ENCODE measurements around the gene FAM83E. TPM values are rescaled to one million over a fixed set of nuclear protein-coding genes. Genes with fewer than 3 reads are reported as not detected.
A peak's percentile ranks its signal among the peaks of the same experiment; 100 is the strongest.
"Not testable (repeated sequence)": the region's sequence is repeated elsewhere in the genome, so short reads cannot be mapped to it uniquely, and the experiment has no call there.

FAM83E gene
- total RNA-seq, 1 donor from 2014 or later, result 0.41 TPM

DNA sequence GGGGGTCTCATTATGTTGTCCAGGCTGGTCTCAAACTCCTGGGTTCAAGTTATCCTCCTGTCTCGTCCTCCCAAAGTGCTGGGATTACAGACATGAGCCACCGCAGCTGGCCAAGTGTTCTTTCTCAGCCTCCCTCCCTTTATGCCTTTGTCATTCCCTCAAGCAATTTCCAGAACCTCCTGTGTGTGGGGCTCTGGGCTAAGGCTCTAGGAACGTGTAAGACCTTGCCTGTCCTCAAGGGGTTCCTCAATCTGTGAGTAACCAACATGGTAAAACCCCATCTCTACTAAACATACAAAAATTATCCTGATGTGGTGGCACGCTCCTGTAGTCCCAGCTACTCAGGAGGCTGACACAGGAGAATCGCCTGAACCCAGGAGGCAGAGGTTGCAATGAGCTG lies 23.9 kb downstream of the FAM83E start:
- no peak for FAIRE-seq
- no peak for DNase-seq (ENCODE audit: low spot score in 2 of 2)

DNA sequence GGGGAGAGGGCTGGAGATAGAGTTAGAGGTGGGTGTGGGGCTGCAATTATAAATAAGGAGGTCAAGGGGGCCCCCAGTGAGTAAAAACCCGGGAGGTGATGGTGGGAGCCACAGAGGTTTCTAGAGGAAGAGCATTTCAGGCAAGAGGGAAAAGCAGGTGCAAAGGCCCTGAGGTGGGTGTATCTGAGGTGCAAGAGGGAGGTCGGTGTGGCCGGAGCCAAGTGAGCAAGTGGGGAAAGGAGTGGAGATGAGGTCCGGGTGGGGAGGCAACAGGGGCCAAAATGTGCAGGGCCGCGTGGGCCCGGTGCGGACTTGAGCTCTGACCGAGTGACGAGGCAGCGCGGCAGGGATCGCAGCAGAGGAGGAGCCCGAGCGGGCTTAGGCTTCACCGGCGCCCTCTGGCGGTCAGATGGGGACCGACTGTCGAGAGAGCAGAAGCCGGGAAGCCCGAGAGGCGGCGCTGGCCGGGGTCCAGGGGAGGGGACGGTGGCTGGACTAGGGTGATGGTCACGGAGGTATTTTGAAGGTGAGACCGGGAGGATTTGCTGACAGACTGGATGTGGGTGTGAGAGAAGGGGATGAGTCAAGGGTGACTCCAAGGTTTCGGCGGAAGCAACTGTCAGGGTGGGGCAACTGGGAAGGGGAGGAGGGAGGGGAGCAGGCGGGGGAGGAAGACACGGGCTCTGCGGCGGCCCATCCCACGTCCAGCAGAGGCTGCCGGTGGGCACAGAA lies 26.0 kb downstream of the FAM83E start:
- peak in 1 of 2 donors; percentile 85 for DNase-seq (ENCODE audit: low spot score in 2 of 2)
- FAIRE-seq, result no peak

DNA sequence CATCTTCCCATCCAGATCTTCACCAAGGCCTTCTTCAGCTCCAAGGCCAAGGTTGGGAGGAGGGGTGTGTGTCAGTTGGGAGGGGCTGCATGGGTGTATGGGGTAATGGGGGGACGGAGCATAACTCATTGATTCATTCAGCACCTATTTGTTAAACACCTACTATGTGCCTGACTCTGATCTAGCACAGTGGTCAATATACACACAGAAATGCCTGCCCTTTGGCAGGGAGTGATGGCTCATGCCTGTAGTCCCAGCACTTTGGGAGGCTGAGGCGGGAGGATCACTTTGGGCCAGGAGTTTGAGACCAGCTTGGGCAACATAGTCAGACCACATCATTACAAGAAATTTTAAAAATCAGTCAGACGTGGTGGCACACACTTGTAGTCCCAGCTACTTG lies 27.5 kb downstream of the FAM83E start:
- no peak for FAIRE-seq

DNA sequence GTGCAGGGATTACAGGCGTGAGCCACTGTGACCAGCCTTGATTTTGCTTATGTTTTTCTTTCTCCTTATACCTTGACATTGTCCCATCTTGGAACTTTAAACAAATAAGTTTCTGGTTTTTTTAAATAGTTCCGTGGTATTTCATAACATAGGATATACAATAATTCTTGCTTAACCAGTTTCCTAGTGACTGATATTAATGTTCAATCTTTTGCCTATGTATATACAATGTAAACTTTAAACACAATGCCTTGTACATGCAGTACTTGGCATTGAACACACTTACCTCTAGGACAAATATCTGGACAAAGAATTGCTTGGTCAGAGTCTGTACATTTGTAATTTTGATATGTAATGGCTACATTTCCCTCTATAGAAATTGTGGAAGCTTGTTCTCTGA lies 32.7 kb downstream of the FAM83E start:
- DNase-seq (ENCODE audit: low spot score in 2 of 2) (no peak), FAIRE-seq (no peak)

More for the DNA sequence above, 27.5 kb downstream of the FAM83E start:
- DNase-seq (ENCODE audit: low spot score in 2 of 2), result no peak

DNA sequence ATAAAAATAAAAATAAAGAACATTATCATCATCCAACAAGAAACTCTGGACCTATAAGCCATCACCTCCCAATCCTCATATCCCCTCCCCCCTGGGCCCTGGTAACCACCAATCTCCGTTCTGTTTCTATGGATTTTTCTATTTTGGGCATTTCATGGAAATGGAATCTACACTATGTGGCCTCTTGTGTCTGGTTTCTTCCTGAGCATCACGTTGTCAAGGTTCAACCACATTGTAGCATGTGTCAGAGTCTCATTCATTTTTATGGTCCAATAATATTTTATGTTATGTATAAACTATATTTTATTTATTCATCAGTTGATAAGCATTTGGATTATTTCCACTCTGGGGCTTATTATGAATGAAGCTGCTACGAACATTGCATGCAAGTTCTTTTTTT lies 36.0 kb downstream of the FAM83E start:
- FAIRE-seq, result no peak
- no peak for DNase-seq (ENCODE audit: low spot score in 2 of 2)

- not testable (repeated sequence) for DNase-seq (ENCODE audit: low spot score in 2 of 2); FAIRE-seq
These were observed 37.0 kb downstream of the FAM83E start for GRCh38 chr19:48577908-48578307.

GRCh38 chr19:48575931-48576622 lies 38.8 kb downstream of the FAM83E start:
- DNase-seq (ENCODE audit: low spot score in 2 of 2) (no peak), FAIRE-seq (no peak)

DNA sequence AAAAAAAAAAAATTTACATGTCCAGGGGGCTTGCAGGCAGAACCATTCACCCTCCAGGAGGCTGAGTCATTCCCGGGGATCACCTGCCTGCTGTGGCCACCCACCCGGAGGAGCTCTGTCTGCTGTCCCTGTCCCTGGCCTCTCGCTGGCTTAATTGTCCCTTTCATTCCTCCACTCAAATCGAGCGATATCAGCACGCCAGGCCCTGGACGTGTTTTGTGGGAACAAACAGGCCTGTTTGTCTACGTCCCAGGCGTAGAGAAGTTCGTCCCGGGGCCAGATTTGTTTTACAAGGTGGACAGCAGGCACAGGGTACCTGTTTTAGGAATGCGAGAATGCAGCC lies 41.7 kb downstream of the FAM83E start:
- DNase-seq (ENCODE audit: low spot score in 2 of 2) (no peak), FAIRE-seq (no peak)

GRCh38 chr19:48571378-48572162 lies 43.3 kb downstream of the FAM83E start:
- FAIRE-seq (no peak), DNase-seq (ENCODE audit: low spot score in 2 of 2) (no peak)

DNA sequence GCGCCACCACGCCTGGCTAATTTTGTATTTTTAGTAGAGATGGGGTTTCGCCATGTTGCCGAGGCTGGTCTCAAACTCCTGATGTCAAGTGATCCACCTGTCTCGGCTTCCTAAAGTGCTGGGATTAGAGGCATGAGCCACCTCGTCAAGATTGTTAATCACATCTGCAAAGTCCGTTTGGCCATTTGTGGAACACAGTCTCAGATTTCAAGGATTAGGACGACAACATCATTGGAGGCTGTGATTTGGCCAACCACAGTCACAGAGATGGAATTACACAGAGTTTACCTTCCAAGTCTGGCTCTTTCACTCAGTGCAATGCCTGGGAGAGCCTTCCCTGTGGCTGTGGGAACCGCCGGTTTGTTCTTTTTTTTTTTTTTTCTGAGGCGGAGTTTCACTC lies 45.1 kb downstream of the FAM83E start:
- FAIRE-seq, result no peak
- DNase-seq (ENCODE audit: low spot score in 2 of 2), result no peak

DNA sequence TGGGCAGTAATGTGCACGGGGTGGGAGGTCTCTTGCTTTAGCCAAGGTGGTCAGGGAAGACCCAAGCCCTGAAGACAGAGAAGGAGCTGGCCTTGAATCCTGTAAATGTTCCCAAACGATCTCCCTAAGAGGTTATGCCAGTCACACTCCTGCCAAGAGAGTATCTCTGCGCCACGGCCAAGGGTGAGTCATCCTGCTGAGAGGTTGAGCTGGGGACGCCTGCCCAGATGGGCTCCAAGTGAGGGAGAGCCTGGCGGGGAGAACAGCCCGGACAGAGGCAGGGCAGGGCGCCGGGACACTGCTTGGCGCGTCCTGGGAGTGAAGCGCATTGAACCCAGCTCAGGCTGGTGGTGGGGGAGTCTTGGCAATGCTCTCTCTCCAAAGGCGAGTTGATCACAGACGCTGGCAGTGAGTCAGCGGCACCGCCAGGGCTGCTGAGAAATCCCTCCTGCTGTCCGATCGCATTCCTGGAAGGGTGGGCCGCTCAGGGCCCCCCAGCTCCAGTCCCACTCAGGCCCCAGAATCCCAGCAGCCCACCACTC lies 46.5 kb downstream of the FAM83E start:
- DNase-seq (ENCODE audit: low spot score in 2 of 2), result peak in 1 of 2 donors; percentile 73
- FAIRE-seq, result no peak

- DNase-seq (ENCODE audit: low spot score in 2 of 2) (no peak), FAIRE-seq (no peak)
These were observed 49.8 kb downstream of the FAM83E start for GRCh38 chr19:48565090-48565489.

Other genes with a start within 250 kb of the FAM83E start
- 21.6 TPM for gene KDELR1, start 223.5 kb downstream of the FAM83E start, total RNA-seq
- 2.9 TPM for gene GRIN2D, start 221.4 kb downstream of the FAM83E start, total RNA-seq
- 6.9 TPM for gene GRWD1, start 169.1 kb downstream of the FAM83E start, total RNA-seq
- gene KCNJ14, start 159.5 kb downstream of the FAM83E start, total RNA-seq, result 0.82 TPM
- gene CYTH2, start 145.7 kb downstream of the FAM83E start, total RNA-seq, result 78.3 TPM
- gene LMTK3, start 103.2 kb downstream of the FAM83E start, total RNA-seq, result 10.6 TPM
- 0.82 TPM for gene SULT2B1, start 62.9 kb downstream of the FAM83E start, total RNA-seq
- not detected for gene SPACA4, start 8.3 kb downstream of the FAM83E start, total RNA-seq
- 1,742 TPM for gene RPL18, start 4.1 kb upstream of the FAM83E start, total RNA-seq
- 6.9 TPM for gene SPHK2, start 4.4 kb upstream of the FAM83E start, total RNA-seq
- 4.9 TPM for gene DBP, start 22.3 kb upstream of the FAM83E start, total RNA-seq
- gene CA11, start 31.1 kb upstream of the FAM83E start, total RNA-seq, result 12.6 TPM
- not detected for gene NTN5, start 57.9 kb upstream of the FAM83E start, total RNA-seq
- gene FUT2, start 80.9 kb upstream of the FAM83E start, total RNA-seq, result under 0.01 TPM
- gene MAMSTR, start 104.6 kb upstream of the FAM83E start, total RNA-seq, result 0.41 TPM
- 2.9 TPM for gene RASIP1, start 125.5 kb upstream of the FAM83E start, total RNA-seq
- not detected for gene IZUMO1, start 131.8 kb upstream of the FAM83E start, total RNA-seq
- gene FUT1, start 137.6 kb upstream of the FAM83E start, total RNA-seq, result 0.82 TPM
- not detected for gene FGF21, start 140.4 kb upstream of the FAM83E start, total RNA-seq
- gene BCAT2, start 196.0 kb upstream of the FAM83E start, total RNA-seq, result 11.4 TPM
- 1.2 TPM for gene HSD17B14, start 221.4 kb upstream of the FAM83E start, total RNA-seq

Measured in frontal cortex (tissue), 4 donors.